Activated CD4-positive, alpha-beta T cell treated with anti-CD3 and anti-CD28 coated beads, Interleukin-2, amount 10 ng/mL, durations not matched to agents 24 days and 14 days (primary cell): ENCODE results near the gene HOXA10. TPM values are rescaled to one million over a fixed set of nuclear protein-coding genes. Genes with fewer than 3 reads are reported as not detected.
A peak's percentile ranks its signal among the peaks of the same experiment; 100 is the strongest.

Experiments
- DNase-seq: peaks from one replicate; pipeline ENCODE4 v3.0.0; 2022
- H3K27ac Mint-ChIP-seq: one replicate; pipeline ENCODE4 v1.8.0; 2022; ENCODE audit warnings: mild to moderate bottlenecking, mixed read lengths
- H3K27me3 Mint-ChIP-seq: one replicate; pipeline ENCODE4 v1.8.0; 2022; ENCODE audit warnings: mixed read lengths
- H3K36me3 Mint-ChIP-seq: one replicate; pipeline ENCODE4 v1.8.0; 2022; ENCODE audit warnings: low read depth, mild to moderate bottlenecking, mixed read lengths
- H3K4me1 Mint-ChIP-seq: one replicate; pipeline ENCODE4 v1.8.0; 2021; ENCODE audit warnings: mixed read lengths
- H3K4me3 Mint-ChIP-seq: one replicate; pipeline ENCODE4 v1.8.0; 2022; ENCODE audit warnings: mild to moderate bottlenecking, moderate library complexity, mixed read lengths
- H3K9me3 Mint-ChIP-seq: one replicate; pipeline ENCODE4 v1.8.0; 2021; ENCODE audit warnings: mixed read lengths
- intact Hi-C: fragments of 100-400 bp; cut with micrococcal nuclease; formaldehyde crosslinking; loops from one replicate; pipeline ENCODE4 v1.15.1; 2023
- total RNA-seq: library from RNA; stranded (reverse); gene quantifications from 2 replicates; pipeline ENCODE4 v1.2.3, GENCODE V29; 2022

Gene HOXA10
- total RNA-seq, 1 donor from 2014 or later = not detected

DNA sequence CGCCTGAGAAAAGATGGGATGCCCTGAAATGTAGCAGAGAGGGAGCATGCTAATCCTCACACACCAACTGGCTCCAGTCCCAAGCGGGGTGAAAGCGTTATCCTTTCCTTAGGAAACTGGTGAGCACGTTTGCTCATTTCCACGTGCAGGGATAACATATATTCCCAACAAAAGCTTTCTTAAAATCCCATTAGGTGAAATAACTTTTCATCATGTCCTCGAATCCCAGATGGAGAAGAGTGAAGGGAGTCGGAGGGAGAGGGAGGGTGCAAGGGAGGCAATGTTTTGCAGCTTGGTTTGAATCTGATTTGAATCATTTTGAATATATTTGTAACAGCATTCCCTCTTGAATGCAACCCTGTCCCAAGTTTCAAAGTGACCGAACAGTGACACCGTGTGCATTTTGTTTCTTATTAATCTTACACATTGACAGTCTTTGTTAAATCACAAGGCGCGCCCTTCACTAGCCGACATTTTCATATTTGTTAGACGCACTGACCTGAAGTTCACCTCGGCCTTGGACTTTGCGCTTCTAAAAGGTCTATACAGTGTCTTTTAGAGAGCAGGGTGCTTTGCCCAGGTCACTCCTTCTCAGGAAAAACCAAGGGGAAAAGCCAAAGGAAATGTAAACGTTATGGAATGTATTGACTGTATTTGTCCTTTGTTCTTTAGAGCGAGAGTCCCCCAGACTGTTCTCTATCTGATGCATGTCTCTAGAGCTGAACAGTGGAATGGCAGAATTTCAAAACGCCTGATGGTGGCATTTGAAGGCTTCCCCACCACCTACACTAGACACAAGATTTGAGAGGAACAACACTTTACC is 40.5 kb downstream of the HOXA10 start:
- intact Hi-C loops = loop anchor here (2.0 to 5.0 kb wide), 2 partner anchors 17 to 36 kb away; partner anchors contain the start of gene HOXA1
- no peak overlapping the region for H3K27ac Mint-ChIP-seq
- peaks cover 14% of the 10 kb centered on the region for H3K4me1 Mint-ChIP-seq
- H3K9me3 Mint-ChIP-seq = peaks cover 3% of the 10 kb centered on the region
- peak overlapping the region; percentile 2 for H3K4me3 Mint-ChIP-seq
- peaks cover 1% of the 10 kb centered on the region for H3K36me3 Mint-ChIP-seq
- DNase-seq = no peak
- H3K27me3 Mint-ChIP-seq = peaks cover 51% of the 10 kb centered on the region

DNA sequence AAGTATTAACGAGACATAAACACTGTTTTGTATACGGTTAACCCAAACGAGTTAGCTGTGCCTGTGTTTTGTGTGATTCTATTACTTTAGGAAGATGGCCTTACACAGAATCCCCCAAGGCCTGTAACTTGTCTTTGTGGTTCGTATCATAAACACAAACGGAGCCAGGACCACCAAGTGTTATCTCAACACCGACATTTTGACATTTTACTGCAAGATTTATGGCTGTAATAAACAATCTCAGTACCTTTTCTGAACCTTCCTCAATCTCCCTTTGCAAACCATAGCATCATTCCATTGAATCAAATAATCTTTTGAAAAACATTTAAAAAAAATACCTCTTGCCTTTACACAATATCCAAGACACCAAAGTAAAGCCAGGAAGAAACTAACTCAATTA is 41.1 kb downstream of the HOXA10 start:
- Mint-ChIP-seq H3K27me3 (peaks cover 54% of the 10 kb centered on the region), H3K4me3 (no peak overlapping the region), H3K36me3 (peaks cover 1% of the 10 kb centered on the region), H3K9me3 (peaks cover 3% of the 10 kb centered on the region), H3K27ac (no peak overlapping the region), H3K4me1 (peaks cover 14% of the 10 kb centered on the region)
- intact Hi-C loops = loop anchor here (5.0 kb wide), 1 partner anchor 36 kb away; the partner anchor contains the start of gene HOXA1
- DNase-seq = no peak

DNA sequence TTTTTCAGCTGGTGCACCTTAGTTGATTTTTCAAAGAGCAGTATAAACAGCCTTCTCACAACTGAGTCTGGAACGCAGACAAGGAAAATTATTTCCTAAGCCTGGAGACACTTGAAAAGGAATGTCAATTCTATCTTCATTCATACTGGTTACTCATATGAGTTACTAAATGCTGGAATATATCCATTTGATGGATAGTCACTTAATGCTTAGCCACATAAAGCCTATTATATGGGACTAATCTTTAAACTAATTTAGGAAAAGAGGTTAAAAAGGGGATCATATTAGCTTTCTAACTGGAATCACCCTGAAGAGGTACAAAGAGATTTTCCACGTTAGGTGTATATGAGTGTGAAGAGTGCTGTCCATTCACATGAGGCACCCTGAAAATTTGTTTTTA is 41.9 kb downstream of the HOXA10 start:
- peaks cover 54% of the 10 kb centered on the region for H3K27me3 Mint-ChIP-seq
- peaks cover 14% of the 10 kb centered on the region for H3K4me1 Mint-ChIP-seq
- intact Hi-C loops = loop anchor here (5.0 kb wide), 1 partner anchor 35 kb away; the partner anchor contains the start of gene HOXA1
- no peak for DNase-seq
- no peak overlapping the region for H3K27ac Mint-ChIP-seq
- peaks cover 1% of the 10 kb centered on the region for H3K36me3 Mint-ChIP-seq
- H3K4me3 Mint-ChIP-seq = no peak overlapping the region
- peaks cover 3% of the 10 kb centered on the region for H3K9me3 Mint-ChIP-seq

DNA sequence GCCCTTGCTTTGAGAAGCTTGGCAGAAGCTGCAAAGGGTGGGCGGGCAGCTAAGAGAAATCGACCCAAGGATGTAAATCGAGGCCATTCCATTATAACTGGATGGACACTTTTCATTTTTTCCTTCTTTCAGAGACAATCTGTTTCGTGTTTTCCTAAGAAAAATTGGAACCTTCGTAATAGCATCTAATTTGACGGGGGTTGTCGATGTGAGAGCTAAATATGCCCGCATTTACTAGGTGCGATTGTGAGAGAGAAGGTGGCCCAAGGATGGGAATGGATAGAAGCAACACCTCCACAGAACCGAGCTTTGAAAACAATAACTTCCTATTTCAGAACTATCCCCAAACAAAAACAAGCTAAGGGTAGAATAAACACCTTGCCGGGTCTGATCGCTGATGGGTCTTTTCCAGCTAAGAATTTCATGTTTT is 42.7 kb downstream of the HOXA10 start:
- peaks cover 55% of the 10 kb centered on the region for H3K27me3 Mint-ChIP-seq
- no peak for DNase-seq
- peaks cover 3% of the 10 kb centered on the region for H3K9me3 Mint-ChIP-seq
- peak overlapping the region; percentile 66 for H3K4me3 Mint-ChIP-seq
- peaks cover 1% of the 10 kb centered on the region for H3K36me3 Mint-ChIP-seq
- peaks cover 14% of the 10 kb centered on the region for H3K4me1 Mint-ChIP-seq
- intact Hi-C loops = loop anchor here (5.0 kb wide), 1 partner anchor 34 kb away; the partner anchor contains the start of gene HOXA1
- no peak overlapping the region for H3K27ac Mint-ChIP-seq

DNA sequence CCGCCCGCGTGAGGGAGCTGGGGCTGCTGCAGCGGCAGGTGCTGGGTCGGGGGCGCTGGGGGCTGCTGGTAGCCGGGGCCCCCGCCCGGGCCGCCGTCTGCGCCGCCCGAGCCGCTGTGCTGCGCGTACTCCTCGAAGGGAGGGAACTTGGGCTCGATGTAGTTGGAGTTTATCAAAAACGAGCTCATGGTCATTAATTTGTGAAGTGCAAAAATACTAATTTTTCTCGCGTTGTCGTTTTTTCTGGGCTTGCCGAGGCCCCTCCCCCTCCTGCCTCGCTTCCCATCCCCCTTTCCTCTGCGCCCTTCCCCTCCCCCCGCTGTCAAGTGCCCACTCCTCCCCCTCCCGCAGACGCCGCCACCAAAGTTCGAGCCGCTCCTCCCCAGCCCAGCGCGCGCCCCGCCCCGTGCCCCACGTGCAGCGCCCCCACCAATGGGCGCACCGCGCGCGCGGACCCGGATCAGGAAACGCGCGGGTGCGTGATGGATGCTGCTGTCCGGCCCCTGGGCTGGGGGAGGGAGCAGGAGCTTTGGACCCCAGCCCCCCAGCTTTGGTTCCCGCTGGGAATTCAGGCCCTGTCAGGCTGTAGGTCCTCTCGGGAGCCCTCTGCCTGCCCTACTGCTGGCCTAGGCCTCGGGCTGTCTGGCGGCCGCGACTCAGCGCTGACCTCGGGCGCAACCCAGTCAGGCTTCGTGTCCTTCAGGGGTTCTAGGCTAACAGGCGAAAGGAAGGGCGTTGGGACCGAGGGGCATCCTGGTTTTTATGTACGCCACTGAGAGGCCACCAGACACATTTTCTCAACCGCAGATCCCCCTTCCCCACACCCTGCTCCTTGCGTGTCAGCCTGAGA is 43.4 kb downstream of the HOXA10 start, which contains the start of gene HOXA4:
TSS of gene HOXA4 (minus strand) at position 218 of the 850 bp plus-strand sequence. CDS start at position 194, 24 bp downstream.
- H3K9me3 Mint-ChIP-seq = peaks cover 3% of the 10 kb centered on the region

DNA sequence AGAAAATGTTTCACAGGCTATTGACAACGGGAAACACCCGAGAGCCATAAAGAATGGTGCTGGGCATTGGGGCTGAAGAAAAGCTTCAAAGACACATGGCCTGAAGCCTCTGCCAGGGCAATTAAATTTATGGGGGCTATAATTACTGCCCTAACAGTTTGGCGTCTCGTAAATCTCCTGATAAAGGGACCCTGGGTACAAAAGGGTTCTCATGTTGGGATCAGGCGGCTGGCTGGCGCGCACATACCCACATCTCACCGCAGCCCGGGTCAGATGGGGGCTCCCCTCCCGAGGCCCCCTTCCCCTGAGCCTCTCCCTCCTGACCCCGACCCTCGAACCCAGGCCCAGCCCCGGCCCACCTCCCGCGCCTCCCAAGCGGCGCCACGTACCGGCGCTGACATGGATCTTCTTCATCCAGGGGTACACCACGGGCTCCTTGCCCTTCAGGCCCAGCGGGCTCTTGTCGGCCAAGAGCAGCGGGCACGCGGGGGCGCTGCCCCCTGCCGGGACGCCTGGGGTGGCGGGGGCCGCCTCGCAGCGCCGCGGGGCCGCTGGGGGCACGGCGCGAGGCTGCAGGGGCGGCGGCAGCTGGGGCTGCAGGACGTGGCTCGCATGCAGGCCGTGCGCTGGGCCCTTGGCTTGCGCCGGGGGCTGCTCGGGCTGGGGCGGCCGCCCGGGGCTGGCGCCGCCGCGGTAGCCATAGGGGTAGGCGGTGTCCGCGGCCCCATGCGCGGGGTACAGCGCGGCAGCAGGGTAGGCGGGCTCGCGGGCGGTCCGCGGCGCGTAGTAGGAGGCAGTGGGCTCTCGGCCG is 44.2 kb downstream of the HOXA10 start:
- Mint-ChIP-seq H3K4me1 (peaks cover 12% of the 10 kb centered on the region), H3K27ac (no peak overlapping the region), H3K27me3 (peaks cover 53% of the 10 kb centered on the region), H3K9me3 (peaks cover 3% of the 10 kb centered on the region), H3K36me3 (peaks cover 1% of the 10 kb centered on the region), H3K4me3 (peak overlapping the region; percentile 26)
- intact Hi-C loops = loop anchor here (5.0 kb wide), 1 partner anchor 33 kb away; the partner anchor contains the start of gene HOXA1
- DNase-seq = no peak

More for the DNA sequence above, 43.4 kb downstream of the HOXA10 start, which contains the start of gene HOXA4:
- H3K36me3 Mint-ChIP-seq = peaks cover 1% of the 10 kb centered on the region
- intact Hi-C loops = loop anchor here (5.0 kb wide), 1 partner anchor 33 kb away; the partner anchor contains the start of gene HOXA1
- H3K4me1 Mint-ChIP-seq = peaks cover 14% of the 10 kb centered on the region
- H3K4me3 Mint-ChIP-seq = peak within 1 kb of the TSS; percentile 66
- H3K27me3 Mint-ChIP-seq = peaks cover 53% of the 10 kb centered on the region
- peak; percentile 91 for DNase-seq
- H3K27ac Mint-ChIP-seq = no peak within 1 kb of the TSS

DNA sequence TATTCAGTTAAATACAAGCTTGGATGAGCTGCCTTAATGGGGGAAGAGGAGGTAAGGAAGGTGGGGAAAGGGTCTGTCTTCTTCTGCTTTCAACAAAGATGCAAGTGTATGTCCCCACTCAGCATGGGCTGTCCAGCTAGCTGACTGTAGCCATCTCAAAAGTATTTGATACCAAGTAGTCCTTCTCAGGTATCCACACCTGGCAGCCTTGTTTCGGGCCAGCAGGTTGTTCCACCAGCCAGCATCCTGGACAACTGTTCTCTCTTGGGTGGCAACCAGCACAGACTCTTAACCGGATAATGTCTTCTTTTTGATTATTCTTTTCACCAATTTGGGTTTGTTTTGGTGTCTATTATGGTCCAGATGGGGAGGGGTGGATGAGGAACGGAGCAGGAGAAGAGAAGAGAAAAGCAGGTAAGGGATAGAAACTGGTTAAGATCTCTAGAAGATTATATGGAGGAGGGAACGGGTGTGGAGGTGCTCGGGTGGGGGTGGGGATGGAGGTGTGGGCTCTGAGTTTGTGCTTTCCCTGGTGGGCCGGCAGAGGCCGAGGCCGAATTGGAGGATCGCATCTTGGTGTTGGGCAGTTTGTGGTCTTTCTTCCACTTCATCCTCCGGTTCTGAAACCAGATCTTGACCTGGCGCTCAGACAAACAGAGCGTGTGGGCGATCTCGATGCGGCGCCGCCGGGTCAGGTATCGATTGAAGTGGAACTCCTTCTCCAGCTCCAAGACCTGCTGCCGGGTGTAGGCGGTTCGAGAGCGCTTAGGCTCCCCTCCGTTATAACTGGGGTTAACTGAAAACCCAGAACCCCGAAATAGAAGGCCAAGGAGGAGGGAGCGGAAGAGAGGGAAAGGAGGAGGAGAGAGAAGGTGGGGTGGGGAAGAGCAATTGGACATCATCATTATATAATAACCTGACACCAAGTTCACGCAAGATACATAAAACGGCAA is 45.1 kb downstream of the HOXA10 start:
- intact Hi-C loops = no loop called here
- Mint-ChIP-seq H3K4me1 (peaks cover 3% of the 10 kb centered on the region), H3K4me3 (peak overlapping the region; percentile 26), H3K27ac (no peak overlapping the region), H3K27me3 (peaks cover 48% of the 10 kb centered on the region), H3K9me3 (peaks cover 3% of the 10 kb centered on the region), H3K36me3 (peaks cover 1% of the 10 kb centered on the region)
- no peak for DNase-seq

DNA sequence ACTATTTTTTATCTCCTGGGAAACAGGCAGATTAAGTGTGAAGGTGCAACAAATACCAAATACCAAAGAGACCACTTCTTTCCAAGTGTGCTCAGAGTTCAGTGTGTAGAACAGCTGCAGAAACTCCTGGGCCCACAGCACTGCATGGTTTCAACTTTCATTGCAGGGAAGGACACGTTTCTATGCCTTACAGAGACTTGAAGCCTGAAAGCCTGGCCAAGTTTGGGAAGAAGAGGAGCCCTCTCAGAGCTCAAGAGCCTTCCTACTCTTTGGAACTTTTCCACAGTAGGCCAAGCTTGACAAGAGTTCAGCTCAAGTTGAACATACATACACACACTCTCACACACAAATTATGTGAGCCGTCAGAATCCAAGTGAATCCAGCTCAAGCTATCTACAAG is 46.1 kb downstream of the HOXA10 start:
- no peak for DNase-seq
- H3K4me1 Mint-ChIP-seq = no peaks in the 10 kb centered on the region
- no peak overlapping the region for H3K4me3 Mint-ChIP-seq
- no peak overlapping the region for H3K27ac Mint-ChIP-seq
- H3K9me3 Mint-ChIP-seq = peaks cover 3% of the 10 kb centered on the region
- peaks cover 44% of the 10 kb centered on the region for H3K27me3 Mint-ChIP-seq
- H3K36me3 Mint-ChIP-seq = peaks cover 1% of the 10 kb centered on the region
- intact Hi-C loops = no loop called here

DNA sequence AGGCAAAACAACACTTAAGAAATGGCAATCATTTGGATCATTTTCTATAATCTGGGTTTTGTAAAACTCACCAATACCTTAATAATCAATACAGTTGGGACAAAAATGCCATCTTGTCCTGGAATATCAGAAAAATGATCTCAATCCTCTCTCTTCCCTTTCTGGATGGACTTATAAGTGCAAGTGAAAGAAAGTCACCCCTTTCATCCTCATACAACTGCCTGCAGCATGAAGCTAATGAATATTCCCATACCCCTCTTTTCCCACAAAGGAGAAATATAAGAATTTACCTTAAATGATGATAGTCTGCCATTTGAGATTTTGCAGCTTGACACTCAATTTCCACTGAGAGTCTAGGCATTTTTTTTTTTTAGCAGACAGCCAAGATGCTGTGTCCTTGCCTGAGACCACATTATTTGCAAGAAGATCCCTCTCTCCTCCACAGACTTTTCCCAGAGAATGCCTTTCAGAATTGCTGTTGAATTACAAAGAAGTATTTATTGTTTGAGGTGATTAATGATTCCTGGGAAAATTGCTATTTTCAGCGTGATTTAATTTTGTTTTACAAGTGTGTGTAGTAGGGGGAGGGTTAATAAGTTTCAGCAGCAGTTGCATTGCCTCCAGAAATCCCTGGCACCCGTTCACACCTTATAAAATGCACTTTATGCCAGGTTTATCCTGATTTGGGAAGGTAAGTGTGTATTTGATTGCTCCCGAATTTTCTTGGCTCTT is 47.4 kb downstream of the HOXA10 start:
- peaks cover 3% of the 10 kb centered on the region for H3K9me3 Mint-ChIP-seq
- H3K27me3 Mint-ChIP-seq = peaks cover 36% of the 10 kb centered on the region
- no peak overlapping the region for H3K4me3 Mint-ChIP-seq
- intact Hi-C loops = no loop called here
- H3K36me3 Mint-ChIP-seq = peaks cover 1% of the 10 kb centered on the region
- H3K4me1 Mint-ChIP-seq = no peaks in the 10 kb centered on the region
- DNase-seq = no peak
- no peak overlapping the region for H3K27ac Mint-ChIP-seq

DNA sequence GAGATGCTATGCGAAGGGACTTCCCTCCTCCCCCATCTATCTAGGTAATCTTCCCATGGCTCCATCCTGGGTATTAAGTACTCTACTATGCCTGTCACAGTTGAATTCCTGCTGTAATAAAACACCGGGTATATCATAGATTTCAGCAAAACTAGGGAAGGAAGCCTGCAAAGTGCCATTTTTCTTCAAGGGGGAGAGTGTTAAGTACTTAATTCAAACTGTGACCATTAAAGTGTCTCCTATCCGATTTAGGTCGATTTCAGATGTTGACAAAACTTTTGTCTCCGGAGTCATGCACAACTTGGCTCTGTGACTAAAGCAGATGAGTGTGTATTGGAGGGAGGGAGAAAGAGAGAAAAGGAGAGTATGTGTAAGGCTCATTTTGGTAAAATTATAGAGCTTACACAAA is 48.1 kb downstream of the HOXA10 start:
- Mint-ChIP-seq H3K36me3 (peaks cover 1% of the 10 kb centered on the region), H3K4me3 (no peak overlapping the region), H3K27ac (no peak overlapping the region), H3K4me1 (no peaks in the 10 kb centered on the region), H3K27me3 (peaks cover 36% of the 10 kb centered on the region), H3K9me3 (no peaks in the 10 kb centered on the region)
- DNase-seq = no peak
- intact Hi-C loops = no loop called here

DNA sequence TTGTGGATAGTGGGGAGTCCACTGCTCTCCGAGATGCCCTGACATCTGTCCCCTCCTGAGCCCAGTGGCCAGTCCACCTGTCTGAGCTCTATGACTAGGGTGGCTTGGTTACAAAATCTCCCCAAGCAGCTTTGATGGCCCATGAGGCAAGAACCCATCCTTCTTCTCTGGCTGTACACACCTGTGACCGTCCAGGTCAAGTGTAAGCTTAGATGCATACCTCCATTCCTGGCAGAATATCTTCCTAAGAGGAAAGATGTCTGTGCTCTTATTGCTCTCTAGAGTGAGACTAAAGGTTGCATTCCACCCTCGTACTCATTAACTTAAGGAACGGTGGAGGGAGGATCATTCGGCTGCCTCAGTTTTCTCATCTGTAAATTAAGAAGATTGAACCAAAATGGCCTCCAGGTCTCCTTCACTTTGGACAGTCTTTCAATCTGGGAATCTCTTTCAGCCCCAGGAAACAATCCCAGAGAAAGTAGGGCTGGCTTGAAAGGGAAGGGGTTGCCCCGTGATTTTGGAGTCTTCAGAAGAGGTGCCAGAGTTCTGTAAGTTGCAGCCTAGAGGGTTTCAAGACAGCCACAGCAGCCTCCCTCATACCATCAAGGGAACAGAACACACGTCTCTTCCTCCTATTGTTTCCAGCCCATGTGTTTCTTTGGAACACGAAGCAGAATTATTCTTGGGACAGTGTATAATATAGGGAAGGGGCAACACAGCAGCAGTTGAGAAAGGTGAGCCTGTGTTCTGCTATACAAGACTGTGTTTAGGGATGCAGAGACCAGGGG is 49.0 kb downstream of the HOXA10 start:
- intact Hi-C loops = no loop called here
- H3K4me3 Mint-ChIP-seq = no peak overlapping the region
- H3K9me3 Mint-ChIP-seq = no peaks in the 10 kb centered on the region
- H3K4me1 Mint-ChIP-seq = no peaks in the 10 kb centered on the region
- H3K36me3 Mint-ChIP-seq = peaks cover 1% of the 10 kb centered on the region
- no peak for DNase-seq
- H3K27me3 Mint-ChIP-seq = peaks cover 36% of the 10 kb centered on the region
- H3K27ac Mint-ChIP-seq = no peak overlapping the region
